Esophagus muscularis mucosa (tissue), 4 donors: Measurements from ENCODE around the gene IMPACT. TPM values are rescaled to one million over a fixed set of nuclear protein-coding genes. Genes with fewer than 3 reads are reported as not detected.

Experiments used
- DNase-seq: peaks from one replicate; pipeline ENCODE4 v3.0.0-alpha.2; 2017; ENCODE audit errors: extremely low spot score
- H3K27ac ChIP-seq, 4 donors: fragments of 200-600 bp; sonication (generic); replicated peaks in 1 of 4; 1 replicate in 3 of 4; 2 replicates in 1 of 4; pipeline ENCODE4 v1.5.1; 2016 to 2019; ENCODE audit warnings: mild to moderate bottlenecking in 1 of 4
- H3K27me3 ChIP-seq, 4 donors: fragments of 200-600 bp; sonication (generic); one replicate each; pipeline versions ENCODE4 v1.5.1 to v1.6.0; 2016 to 2019
- H3K36me3 ChIP-seq, 4 donors: fragments of 200-600 bp; sonication (generic); one replicate each; pipeline ENCODE4 v1.5.1; 2016 to 2019
- H3K4me1 ChIP-seq, 4 donors: fragments of 200-600 bp; sonication (generic); one replicate each; pipeline ENCODE4 v1.5.1; 2016 to 2019
- H3K4me3 ChIP-seq, 4 donors: fragments of 200-600 bp; sonication (generic); 1 replicate in 2 of 4; 2 replicates in 2 of 4; pipeline ENCODE4 v1.5.1; 2016 to 2019; ENCODE audit warnings: mild to moderate bottlenecking in 4 of 4, moderate library complexity in 1 of 4
- H3K9me3 ChIP-seq, 4 donors: fragments of 200-600 bp; sonication (generic); 1 replicate in 3 of 4; 2 replicates in 1 of 4; pipeline ENCODE4 v1.5.1; 2016 to 2019
- CTCF ChIP-seq, 3 experiments: fragments of 200-600 bp in 2 of 3; fragments of 450-650 bp in 1 of 3; sonication (generic) in 2 of 3; IDR thresholded peaks; one replicate each; pipeline ENCODE4 v1.5.1; 2017 to 2019; ENCODE audit warnings: antibody characterized with exemption in 3 of 3, mild to moderate bottlenecking in 2 of 3, moderate library complexity in 1 of 3
- EP300 ChIP-seq: sonication (generic); formaldehyde crosslinking; IDR thresholded peaks from one replicate; pipeline ENCODE4 v1.6.1; 2017; ENCODE audit warnings: antibody characterized with exemption
- POLR2A ChIP-seq: fragments of 450-650 bp; IDR thresholded peaks from one replicate; pipeline ENCODE4 v1.6.1; 2017; ENCODE audit warnings: antibody characterized with exemption, moderate library complexity, mild to moderate bottlenecking, low read depth
- POLR2AphosphoS5 ChIP-seq, 2 donors: sonication (generic); formaldehyde crosslinking; IDR thresholded peaks; one replicate each; pipeline ENCODE4 v1.6.1; 2017; ENCODE audit warnings: antibody characterized with exemption in 2 of 2
- WGBS: methylation state at CpG from one replicate; pipeline ENCODE4 v1.1.5; 2018; 5-methylcytosine and 5-hydroxymethylcytosine counted together
- intact Hi-C: fragments of 100-400 bp; cut with DNase I; formaldehyde crosslinking; loops from one replicate; pipeline ENCODE4 v1.15.1; 2023
- total RNA-seq, 4 donors: library from RNA; depleted of rRNA; stranded (reverse); fragments of >200 nt; gene quantifications; one replicate each; pipeline versions ENCODE4 v1.1.0 to v1.2.1, GENCODE V29; 2016

The IMPACT gene
- total RNA-seq, 4 donors from 2014 or later = 16.2 to 18.5 (median 17.4) TPM

DNA sequence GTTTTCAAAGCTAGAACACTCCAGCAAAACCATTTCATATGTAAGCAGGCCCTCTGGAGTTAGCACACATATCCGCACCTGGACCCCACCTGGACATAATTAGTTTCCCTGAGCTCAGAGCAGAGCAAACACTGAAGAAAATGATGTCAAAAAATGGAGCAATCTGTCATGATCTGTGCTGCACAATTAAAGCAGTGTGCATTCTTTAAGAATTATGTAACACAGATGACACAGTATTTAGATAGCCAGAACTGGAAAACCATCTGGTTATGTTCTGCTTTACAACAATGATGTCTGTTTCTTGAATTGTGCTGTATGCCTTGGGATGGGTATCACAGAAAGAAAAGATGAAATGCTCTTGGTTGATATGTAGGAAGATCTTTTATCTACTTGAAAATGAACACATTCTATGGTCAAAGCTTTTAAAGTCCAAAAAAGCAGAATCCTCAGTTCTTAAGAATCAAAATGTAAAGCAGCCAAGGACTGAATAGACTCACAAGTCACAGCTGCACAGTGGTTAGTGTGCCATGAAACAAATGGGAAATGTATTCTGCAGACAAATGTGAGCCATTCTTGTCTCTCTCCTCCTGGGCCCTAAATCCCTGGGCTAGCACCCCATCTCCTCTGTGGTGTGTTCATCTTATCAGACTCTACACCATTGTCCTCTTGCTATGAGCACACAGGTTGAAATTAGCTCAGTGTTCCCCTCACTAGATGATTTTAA is 70.7 kb downstream of the IMPACT start:
- H3K4me3 ChIP-seq = no peak overlapping the region
- H3K27ac ChIP-seq = no peak overlapping the region
- 75% methylated on average over 1 of the region's 1 CpG for WGBS
- TF ChIP-seq POLR2A = no peak
- TF ChIP-seq EP300 = no peak
- no peak for TF ChIP-seq CTCF (IDR thresholded peaks at IDR 0.05)
- no peak for TF ChIP-seq POLR2AphosphoS5 (IDR thresholded peaks at IDR 0.05)
- intact Hi-C loops = no loop called here
- H3K9me3 ChIP-seq = no peaks in the 10 kb centered on the region
- no peaks in the 10 kb centered on the region for H3K27me3 ChIP-seq
- DNase-seq = no peak
- no peaks in the 10 kb centered on the region for H3K36me3 ChIP-seq
- H3K4me1 ChIP-seq = no peaks in the 10 kb centered on the region

- Histone ChIP-seq H3K4me1 (no peaks in the 10 kb centered on the region), H3K27ac (no peak overlapping the region), H3K4me3 (no peak overlapping the region), H3K9me3 (no peaks in the 10 kb centered on the region), H3K36me3 (no peaks in the 10 kb centered on the region), H3K27me3 (no peaks in the 10 kb centered on the region)
- DNase-seq = no peak
- WGBS = 60% methylated on average over 5 of the region's 5 CpGs
- TF ChIP-seq POLR2AphosphoS5 (IDR thresholded peaks at IDR 0.05) = no peak
- TF ChIP-seq CTCF (IDR thresholded peaks at IDR 0.05) = no peak
- TF ChIP-seq EP300 = no peak
- no peak for TF ChIP-seq POLR2A
- intact Hi-C loops = no loop called here
These were observed 73.3 kb downstream of the IMPACT start for GRCh38 chr18:24499814-24500213.

- intact Hi-C loops = no loop called here
- Histone ChIP-seq H3K27me3 (no peaks in the 10 kb centered on the region), H3K27ac (no peak overlapping the region), H3K36me3 (no peaks in the 10 kb centered on the region), H3K9me3 (no peaks in the 10 kb centered on the region), H3K4me3 (no peak overlapping the region), H3K4me1 (no peaks in the 10 kb centered on the region)
- DNase-seq = no peak
- TF ChIP-seq POLR2AphosphoS5 (IDR thresholded peaks at IDR 0.05) = no peak
- 84% methylated on average over 2 of the region's 2 CpGs for WGBS
These were observed 73.7 kb downstream of the IMPACT start for GRCh38 chr18:24500217-24500616.

DNA sequence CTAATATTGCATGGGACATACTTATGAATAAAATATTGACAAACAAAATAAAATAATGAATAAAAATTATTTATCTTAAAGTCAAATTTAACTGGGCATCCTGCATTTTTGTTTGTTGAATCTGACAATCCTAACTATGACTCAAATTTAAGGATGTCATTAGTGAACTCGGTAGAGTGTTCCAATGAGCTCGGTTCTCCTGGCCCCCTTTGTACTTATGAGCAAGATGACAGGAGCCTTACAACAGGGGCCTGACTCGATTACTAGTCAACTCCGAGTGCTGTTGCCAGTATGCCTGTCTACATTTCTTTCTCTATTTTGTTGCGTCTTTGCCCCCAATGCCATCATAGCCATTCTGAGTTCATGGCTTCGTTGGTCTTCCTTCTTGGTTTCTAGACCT is 74.3 kb downstream of the IMPACT start:
- DNase-seq = no peak
- H3K4me1 ChIP-seq = no peaks in the 10 kb centered on the region
- 96% methylated on average over 6 of the region's 6 CpGs for WGBS
- H3K36me3 ChIP-seq = no peaks in the 10 kb centered on the region
- no peak for TF ChIP-seq POLR2AphosphoS5 (IDR thresholded peaks at IDR 0.05)
- no peak for TF ChIP-seq CTCF (IDR thresholded peaks at IDR 0.05)
- TF ChIP-seq EP300 = no peak
- no peak for TF ChIP-seq POLR2A
- H3K4me3 ChIP-seq = no peak overlapping the region
- H3K27ac ChIP-seq = no peak overlapping the region
- no peaks in the 10 kb centered on the region for H3K9me3 ChIP-seq
- intact Hi-C loops = no loop called here
- H3K27me3 ChIP-seq = no peaks in the 10 kb centered on the region

DNA sequence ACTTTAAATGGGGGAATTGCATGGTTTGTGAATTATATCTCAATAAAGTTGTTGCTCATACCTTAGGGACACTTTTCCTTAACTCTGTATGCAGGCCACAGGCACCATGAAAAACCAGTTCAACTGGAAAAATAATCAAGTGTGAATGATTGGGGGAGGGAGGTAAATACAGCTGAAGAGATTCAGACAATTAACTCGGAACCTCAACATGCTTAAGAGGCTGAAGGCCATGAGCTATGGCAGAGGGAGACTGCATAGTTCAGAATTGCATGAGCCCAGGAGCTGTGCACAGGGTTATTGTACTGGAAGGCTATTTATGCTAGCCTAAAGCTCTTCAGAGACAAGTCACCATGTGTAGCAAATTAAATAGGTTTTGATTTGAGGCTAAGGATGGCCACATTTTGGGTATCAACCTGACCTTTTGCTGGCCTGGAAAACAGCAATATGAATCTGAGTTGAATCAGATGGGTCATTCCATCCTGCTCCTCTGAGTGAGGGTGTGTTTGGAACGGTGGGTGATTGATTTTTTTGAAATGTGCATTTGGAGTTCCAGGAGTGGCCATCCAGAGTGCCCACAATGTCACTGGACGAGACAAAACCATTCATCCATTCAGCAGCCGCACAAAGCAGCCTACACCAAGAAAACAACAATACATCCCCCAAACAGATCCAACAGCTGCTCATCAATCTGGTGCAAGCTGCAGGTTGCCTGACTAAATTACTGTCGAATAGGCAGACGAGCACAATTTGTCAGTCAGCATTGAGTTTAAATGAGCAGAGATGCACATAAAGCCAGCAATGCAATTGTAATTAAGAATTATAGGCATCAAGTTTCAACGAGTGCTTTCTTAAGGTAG is 76.4 kb downstream of the IMPACT start:
- no peak for DNase-seq
- intact Hi-C loops = no loop called here
- H3K27ac ChIP-seq = no peak overlapping the region
- H3K36me3 ChIP-seq = no peaks in the 10 kb centered on the region
- no peak for TF ChIP-seq CTCF (IDR thresholded peaks at IDR 0.05)
- TF ChIP-seq POLR2AphosphoS5 (IDR thresholded peaks at IDR 0.05) = no peak
- TF ChIP-seq POLR2A = no peak
- no peak for TF ChIP-seq EP300
- H3K9me3 ChIP-seq = no peaks in the 10 kb centered on the region
- WGBS = 80% methylated on average over 7 of the region's 7 CpGs
- H3K4me1 ChIP-seq = no peaks in the 10 kb centered on the region
- no peaks in the 10 kb centered on the region for H3K27me3 ChIP-seq
- H3K4me3 ChIP-seq = no peak overlapping the region
